ENCODE data around the gene MREG.
"Not testable (repeated sequence)": the region's sequence is repeated elsewhere in the genome, so short reads cannot be mapped to it uniquely, and the experiment has no call there.

Gene MREG

GRCh38 chr2:216014986-216015385 lies 1.6 kb upstream of the MREG start:
- H3K4me3 ChIP-seq (ENCODE audit: low read length), result no peak overlapping the region
- DNase-seq (ENCODE audit: low read depth), result no peak
- TF ChIP-seq CTCF (IDR thresholded peaks at IDR 0.05; ENCODE audit: insufficient read depth, low read depth, low read length, missing control alignments), result no peak

- no peak overlapping the region for H3K4me3 ChIP-seq (ENCODE audit: low read length)
- no peak for TF ChIP-seq CTCF (IDR thresholded peaks at IDR 0.05; ENCODE audit: insufficient read depth, low read depth, low read length, missing control alignments)
- DNase-seq (ENCODE audit: low read depth), result peak; percentile 38
Measured at GRCh38 chr2:216014006-216014405, 655 bp upstream of the MREG start.

- peak overlapping the region; percentile 61 for H3K4me3 ChIP-seq (ENCODE audit: low read length)
- no peak for TF ChIP-seq CTCF (IDR thresholded peaks at IDR 0.05; ENCODE audit: insufficient read depth, low read depth, low read length, missing control alignments)
- DNase-seq (ENCODE audit: low read depth), result no peak
Measured at GRCh38 chr2:216012830-216013079, 596 bp downstream of the MREG start.

GRCh38 chr2:216012133-216012829 lies 1.1 kb downstream of the MREG start:
- peak; percentile 39 for TF ChIP-seq CTCF (IDR thresholded peaks at IDR 0.05; ENCODE audit: insufficient read depth, low read depth, low read length, missing control alignments)
- DNase-seq (ENCODE audit: low read depth), result peak; percentile 93
- peak overlapping the region; percentile 61 for H3K4me3 ChIP-seq (ENCODE audit: low read length)

- not testable (repeated sequence) for DNase-seq (ENCODE audit: low read depth)
Measured at GRCh38 chr2:216009215-216009614, 4.1 kb downstream of the MREG start.

GRCh38 chr2:216008387-216008786 lies 5.0 kb downstream of the MREG start:
- DNase-seq (ENCODE audit: low read depth), result no peak
- H3K4me3 ChIP-seq (ENCODE audit: low read length), result no peak overlapping the region
- TF ChIP-seq CTCF (IDR thresholded peaks at IDR 0.05; ENCODE audit: insufficient read depth, low read depth, low read length, missing control alignments), result no peak

More at GRCh38 chr2:216009215-216009614, 4.1 kb downstream of the MREG start:
- H3K4me3 ChIP-seq (ENCODE audit: low read length), result not testable (repeated sequence)

GRCh38 chr2:216006164-216006663 lies 7.1 kb downstream of the MREG start:
- TF ChIP-seq CTCF (IDR thresholded peaks at IDR 0.05; ENCODE audit: insufficient read depth, low read depth, low read length, missing control alignments), result peak; percentile 7
- DNase-seq (ENCODE audit: low read depth), result peak; percentile 95
- no peak overlapping the region for H3K4me3 ChIP-seq (ENCODE audit: low read length)
